Ovary (tissue), 3 donors: ENCODE data around the gene RCCD1.

Source experiments
- CTCF ChIP-seq, 3 donors: fragments of 450-650 bp in 2 of 3; fragments of 200-600 bp in 1 of 3; IDR thresholded peaks; one replicate each; pipeline versions ENCODE4 v1.5.1 to v1.8.0; 2016 to 2022; ENCODE audit warnings: antibody characterized with exemption in 3 of 3, mild to moderate bottlenecking in 1 of 3
- EP300 ChIP-seq: sonication (generic); formaldehyde crosslinking; IDR thresholded peaks from one replicate; pipeline ENCODE4 v1.6.1; 2017; ENCODE audit warnings: antibody characterized with exemption
- POLR2A ChIP-seq: fragments of 450-650 bp; IDR thresholded peaks from one replicate; pipeline ENCODE4 v1.6.1; 2017; ENCODE audit warnings: antibody characterized with exemption, mild to moderate bottlenecking, moderate library complexity
- donor health status: DM: no; HTN: no; CAD: no.

GRCh38 chr15:90931575-90931827, 23.2 kb upstream of the RCCD1 start:
- TF ChIP-seq EP300 (no peak), CTCF (IDR thresholded peaks at IDR 0.05) (no peak), POLR2A (no peak)
